Left ventricle myocardium inferior (tissue), 1 donor: Measurements from ENCODE around the gene PDGFC. TPM values are rescaled to one million over a fixed set of nuclear protein-coding genes. Genes with fewer than 3 reads are reported as not detected.

Experiments
- DNase-seq: peaks from one replicate; pipeline ENCODE4 v3.0.0-alpha.2; 2020
- H3K27ac ChIP-seq: fragments of 200-600 bp; replicated peaks from 2 replicates; pipeline ENCODE4 v1.8.0; 2021
- H3K27me3 ChIP-seq: fragments of 200-600 bp; 2 replicates; pipeline ENCODE4 v1.8.0; 2021; ENCODE audit warnings: low read depth
- H3K36me3 ChIP-seq: fragments of 200-600 bp; 2 replicates; pipeline ENCODE4 v1.8.0; 2021
- H3K4me1 ChIP-seq: fragments of 200-600 bp; 2 replicates; pipeline ENCODE4 v1.8.0; 2021
- H3K4me3 ChIP-seq: fragments of 200-600 bp; 2 replicates; pipeline ENCODE4 v1.8.0; 2021; ENCODE audit warnings: mild to moderate bottlenecking, moderate library complexity
- H3K9me3 ChIP-seq: fragments of 200-600 bp; replicated peaks from 2 replicates; pipeline ENCODE4 v1.8.0; 2021
- intact Hi-C: fragments of 100-400 bp; cut with micrococcal nuclease; formaldehyde crosslinking; loops from one replicate; pipeline ENCODE4 v1.11.0; 2022
- total RNA-seq: library from RNA; stranded (reverse); fragmentation: NEBNext Ultra II Directional; extraction: Animal tissue kit (Norgen Biotek cat#: 25700); gene quantifications from one replicate; pipeline ENCODE4 v1.2.1, GENCODE V29; 2021
- TF ChIP-seq, protein P1 (sequence below): fragments of 200-600 bp; IDR thresholded peaks from 2 replicates; pipeline ENCODE4 v1.8.0; 2021; ENCODE audit warnings: antibody characterized with exemption, mild to moderate bottlenecking, borderline replicate concordance
- donor health status: DM: no; HTN: yes; CAD: no; lungs with severe emphysema.

The PDGFC gene
- total RNA-seq, 1 donor from 2014 or later: 12.9 TPM

GRCh38 chr4:156969101-156969500, 2.5 kb downstream of the PDGFC start:
- Histone ChIP-seq H3K36me3 (no peaks in the 10 kb centered on the region), H3K4me1 (peaks cover 44% of the 10 kb centered on the region)
- TF ChIP-seq, protein P1, sequence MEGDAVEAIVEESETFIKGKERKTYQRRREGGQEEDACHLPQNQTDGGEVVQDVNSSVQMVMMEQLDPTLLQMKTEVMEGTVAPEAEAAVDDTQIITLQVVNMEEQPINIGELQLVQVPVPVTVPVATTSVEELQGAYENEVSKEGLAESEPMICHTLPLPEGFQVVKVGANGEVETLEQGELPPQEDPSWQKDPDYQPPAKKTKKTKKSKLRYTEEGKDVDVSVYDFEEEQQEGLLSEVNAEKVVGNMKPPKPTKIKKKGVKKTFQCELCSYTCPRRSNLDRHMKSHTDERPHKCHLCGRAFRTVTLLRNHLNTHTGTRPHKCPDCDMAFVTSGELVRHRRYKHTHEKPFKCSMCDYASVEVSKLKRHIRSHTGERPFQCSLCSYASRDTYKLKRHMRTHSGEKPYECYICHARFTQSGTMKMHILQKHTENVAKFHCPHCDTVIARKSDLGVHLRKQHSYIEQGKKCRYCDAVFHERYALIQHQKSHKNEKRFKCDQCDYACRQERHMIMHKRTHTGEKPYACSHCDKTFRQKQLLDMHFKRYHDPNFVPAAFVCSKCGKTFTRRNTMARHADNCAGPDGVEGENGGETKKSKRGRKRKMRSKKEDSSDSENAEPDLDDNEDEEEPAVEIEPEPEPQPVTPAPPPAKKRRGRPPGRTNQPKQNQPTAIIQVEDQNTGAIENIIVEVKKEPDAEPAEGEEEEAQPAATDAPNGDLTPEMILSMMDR: no peak

GRCh38 chr4:156968479-156968984, 3.1 kb downstream of the PDGFC start:
- Histone ChIP-seq H3K4me3 (peak overlapping the region; percentile 80), H3K27me3 (no peaks in the 10 kb centered on the region), H3K9me3 (no peaks in the 10 kb centered on the region), H3K27ac (peak overlapping the region; percentile 87), H3K4me1 (peaks cover 44% of the 10 kb centered on the region), H3K36me3 (no peaks in the 10 kb centered on the region)
- peak; percentile 36 for DNase-seq
- TF ChIP-seq, protein P1: peak; percentile 79
- intact Hi-C loops: no loop called here

More at GRCh38 chr4:156969101-156969500, 2.5 kb downstream of the PDGFC start:
- no peak for DNase-seq
- H3K4me3 ChIP-seq: peak overlapping the region; percentile 80
- peak overlapping the region; percentile 87 for H3K27ac ChIP-seq
- no peaks in the 10 kb centered on the region for H3K9me3 ChIP-seq
- intact Hi-C loops: no loop called here
- H3K27me3 ChIP-seq: no peaks in the 10 kb centered on the region

GRCh38 chr4:156966836-156967235, 4.8 kb downstream of the PDGFC start:
- peaks cover 46% of the 10 kb centered on the region for H3K4me1 ChIP-seq

DNA sequence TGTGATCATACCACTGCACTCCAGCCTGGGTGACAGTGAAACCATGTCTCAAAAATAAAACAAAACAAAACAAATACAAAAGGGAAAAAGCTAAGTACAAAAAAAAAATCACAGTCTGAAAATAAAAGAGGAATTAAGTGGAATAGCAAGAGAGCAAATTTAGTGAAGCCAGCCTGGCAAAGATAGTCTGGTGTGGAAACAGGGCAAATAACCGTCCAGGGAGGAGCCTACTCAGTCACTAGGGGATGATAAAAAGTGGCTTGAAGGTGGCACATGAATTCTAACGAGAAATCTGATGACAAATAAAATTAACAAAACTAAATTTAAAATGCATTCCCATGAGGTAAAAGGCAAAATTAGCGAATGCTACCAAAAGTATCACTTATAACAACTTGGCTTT, 8.2 kb downstream of the PDGFC start:
- Histone ChIP-seq H3K9me3 (no peaks in the 10 kb centered on the region), H3K36me3 (no peaks in the 10 kb centered on the region), H3K4me1 (peaks cover 41% of the 10 kb centered on the region), H3K27ac (no peak overlapping the region), H3K4me3 (no peak overlapping the region), H3K27me3 (no peaks in the 10 kb centered on the region)
- DNase-seq: no peak
- TF ChIP-seq, protein P1: no peak
- intact Hi-C loops: no loop called here

More at GRCh38 chr4:156966836-156967235, 4.8 kb downstream of the PDGFC start:
- no peak for DNase-seq
- Histone ChIP-seq H3K9me3 (no peaks in the 10 kb centered on the region), H3K27ac (no peak overlapping the region), H3K36me3 (no peaks in the 10 kb centered on the region), H3K27me3 (no peaks in the 10 kb centered on the region), H3K4me3 (no peak overlapping the region)
- TF ChIP-seq, protein P1: no peak
- intact Hi-C loops: no loop called here

DNA sequence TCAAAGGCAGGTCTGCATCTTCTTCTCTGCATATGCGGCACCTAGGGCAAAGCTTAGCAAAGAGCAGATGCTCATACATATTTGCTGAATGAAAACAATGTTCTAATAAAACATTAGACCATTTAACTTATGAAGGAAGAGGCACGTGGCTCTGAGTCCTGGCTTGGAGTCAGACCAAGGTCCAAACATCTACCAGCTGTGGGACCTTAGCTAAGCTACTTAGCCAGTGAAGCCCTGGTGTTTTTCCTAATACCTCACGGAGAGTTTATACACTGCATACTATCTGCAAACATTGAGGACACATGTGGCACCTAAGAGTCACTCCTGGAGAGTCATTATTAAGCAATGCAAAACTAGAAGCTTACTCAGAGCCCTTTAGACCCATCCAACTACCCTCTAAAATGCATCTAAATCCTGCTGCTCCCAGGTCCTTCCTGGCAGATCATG, 9.0 kb downstream of the PDGFC start:
- intact Hi-C loops: no loop called here
- TF ChIP-seq, protein P1: no peak
- DNase-seq: no peak
- H3K4me1 ChIP-seq: peaks cover 40% of the 10 kb centered on the region
- H3K27ac ChIP-seq: no peak overlapping the region
- H3K4me3 ChIP-seq: no peak overlapping the region
- no peaks in the 10 kb centered on the region for H3K27me3 ChIP-seq
- no peaks in the 10 kb centered on the region for H3K36me3 ChIP-seq
- H3K9me3 ChIP-seq: no peaks in the 10 kb centered on the region
